ENCODE measurements around the gene ENTPD7.
"Not testable (repeated sequence)": the region's sequence is repeated elsewhere in the genome, so short reads cannot be mapped to it uniquely, and the experiment has no call there.

The ENTPD7 gene

DNA sequence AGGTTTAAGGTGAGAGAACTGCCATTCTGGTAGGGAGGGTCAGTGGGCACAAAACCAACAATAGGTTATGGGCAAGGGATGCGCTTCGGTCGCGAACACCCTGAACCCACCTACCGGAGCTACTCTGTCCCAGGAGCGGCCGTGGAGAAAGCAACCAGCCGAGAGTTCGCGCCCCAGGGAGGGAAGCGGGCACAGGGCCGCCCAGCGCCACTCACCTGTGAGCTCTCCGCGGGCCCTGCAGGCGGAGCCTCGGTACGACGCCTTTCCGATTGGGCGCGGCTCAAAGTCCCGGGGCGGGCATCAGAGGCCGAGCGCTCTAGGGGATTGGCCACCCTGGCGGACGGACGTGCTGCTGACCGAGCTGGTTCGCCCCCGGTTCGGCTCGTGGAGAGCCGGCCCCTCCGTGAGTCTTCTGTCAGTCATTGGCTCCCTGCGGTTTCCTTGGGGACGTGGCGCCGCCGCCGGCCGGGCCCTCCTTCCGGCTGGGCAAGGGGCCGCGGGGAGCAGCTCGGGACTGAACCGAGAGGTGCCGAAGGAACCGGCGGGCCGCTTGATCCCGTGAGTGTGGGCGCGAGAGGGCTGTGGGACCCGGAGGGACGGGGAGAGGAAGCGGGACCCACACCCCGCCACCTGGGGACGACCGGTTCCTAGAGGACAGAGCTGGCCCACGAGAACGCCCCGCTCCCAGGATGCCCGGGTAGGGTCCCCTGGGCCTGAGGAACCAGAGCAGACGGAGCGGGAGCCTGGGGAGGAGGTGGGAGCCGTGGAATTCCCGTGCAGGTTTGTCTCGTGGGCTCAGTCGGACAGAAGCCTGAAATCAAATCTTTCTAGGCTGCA, at the start of gene ENTPD7:
TSS of gene ENTPD7 (plus strand) at position 479 of the 837 bp plus-strand sequence. CDS start 448 bp downstream, outside the sequence.
- peak; percentile 95 for DNase-seq (ENCODE audit: low spot score)

DNA sequence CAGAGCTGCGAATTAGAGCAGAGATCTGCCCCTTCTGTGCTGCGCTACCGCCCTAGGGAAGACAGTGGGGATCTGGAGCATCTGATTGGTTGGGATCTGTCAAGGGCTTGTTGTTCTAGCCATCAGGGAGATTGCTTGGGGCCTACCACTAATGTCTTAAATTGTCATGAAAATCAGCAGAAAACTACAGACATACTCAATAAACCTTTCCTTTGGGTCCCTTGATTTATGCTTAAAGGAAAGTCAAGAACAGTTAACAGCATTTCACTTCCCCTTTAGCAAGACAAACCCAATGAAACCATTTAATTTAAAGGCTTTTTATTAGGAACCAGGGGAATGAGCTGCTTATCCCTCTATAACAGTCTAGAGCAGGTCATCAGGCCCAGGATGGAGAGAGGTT, 49.1 kb upstream of the ENTPD7 start:
- no peak for DNase-seq (ENCODE audit: low spot score)

GRCh38 chr10:99611326-99611725, 48.0 kb upstream of the ENTPD7 start:
- no peak for DNase-seq (ENCODE audit: low spot score)

GRCh38 chr10:99612167-99612831, 47.0 kb upstream of the ENTPD7 start:
- DNase-seq (ENCODE audit: low spot score): peak; percentile 59

DNA sequence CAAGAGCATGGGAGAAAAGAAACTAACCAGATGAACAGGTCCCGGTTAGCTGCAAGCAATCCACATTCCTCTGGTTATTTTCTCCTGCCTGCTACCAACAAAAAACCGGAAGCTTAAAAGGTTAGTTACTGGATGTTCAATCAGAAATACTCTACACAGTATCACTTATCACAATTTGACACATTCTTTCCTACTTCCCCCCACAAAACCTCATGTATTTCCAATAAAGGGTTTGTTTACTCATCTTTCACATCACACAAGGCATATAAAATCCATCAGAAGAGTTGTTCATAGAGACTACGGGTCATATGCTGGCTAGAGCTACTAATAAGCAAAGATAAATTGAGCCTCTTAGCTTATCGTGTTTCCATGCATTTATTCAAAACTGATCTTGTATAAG, 43.9 kb upstream of the ENTPD7 start:
- no peak for DNase-seq (ENCODE audit: low spot score)

DNA sequence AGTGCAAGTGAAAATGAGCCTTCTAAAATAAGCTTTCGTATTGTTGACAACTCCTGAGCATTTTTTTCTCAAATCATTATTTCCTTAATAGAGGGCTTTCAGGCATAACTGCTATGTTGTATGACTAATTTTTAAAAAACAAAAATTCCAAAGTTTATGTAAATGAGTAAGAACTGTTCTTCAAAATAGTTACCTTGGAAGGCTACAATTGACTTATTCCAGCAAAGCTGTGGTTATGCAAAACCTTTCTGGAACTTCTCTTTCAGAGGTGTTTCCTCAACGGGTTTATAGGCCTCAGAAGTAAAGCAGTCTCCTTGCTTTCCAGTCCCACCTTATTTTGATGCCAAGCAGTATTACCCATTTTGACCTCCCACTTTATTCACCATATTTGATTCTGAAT, 41.6 kb upstream of the ENTPD7 start:
- no peak for DNase-seq (ENCODE audit: low spot score)

DNA sequence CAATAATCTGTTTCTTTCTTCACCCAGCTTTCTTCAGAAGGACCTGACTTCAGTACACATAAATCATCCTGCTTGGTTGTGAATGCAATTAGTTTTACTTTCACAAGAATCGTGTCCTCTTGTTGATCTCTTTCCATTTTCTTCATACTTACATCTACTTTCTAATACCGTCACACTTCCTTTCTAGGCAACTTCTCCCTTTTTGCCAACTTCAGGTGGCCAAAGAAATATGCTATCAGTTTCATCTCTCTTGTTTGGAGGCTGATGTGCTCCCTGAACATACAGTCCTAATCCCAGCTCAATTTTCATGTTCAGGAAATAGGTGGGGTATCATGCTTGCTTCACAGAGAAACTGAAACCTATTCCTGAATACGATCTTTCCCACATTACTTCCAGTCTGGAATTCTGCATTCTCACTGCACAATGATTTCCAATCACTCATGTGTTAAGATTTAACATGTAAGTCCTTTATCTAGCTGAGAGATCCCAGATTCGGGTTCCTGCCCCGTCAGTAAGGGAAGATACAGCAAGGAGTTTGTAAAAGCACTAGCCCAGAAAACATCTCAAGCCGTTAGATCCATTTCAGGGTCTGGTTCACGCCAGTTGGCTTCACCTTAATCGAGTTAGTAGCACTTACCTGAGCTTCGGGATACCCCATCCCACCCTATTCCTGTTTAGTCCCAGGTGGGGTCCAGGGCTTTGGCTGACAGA, 40.1 kb upstream of the ENTPD7 start:
- no peak for DNase-seq (ENCODE audit: low spot score)

DNA sequence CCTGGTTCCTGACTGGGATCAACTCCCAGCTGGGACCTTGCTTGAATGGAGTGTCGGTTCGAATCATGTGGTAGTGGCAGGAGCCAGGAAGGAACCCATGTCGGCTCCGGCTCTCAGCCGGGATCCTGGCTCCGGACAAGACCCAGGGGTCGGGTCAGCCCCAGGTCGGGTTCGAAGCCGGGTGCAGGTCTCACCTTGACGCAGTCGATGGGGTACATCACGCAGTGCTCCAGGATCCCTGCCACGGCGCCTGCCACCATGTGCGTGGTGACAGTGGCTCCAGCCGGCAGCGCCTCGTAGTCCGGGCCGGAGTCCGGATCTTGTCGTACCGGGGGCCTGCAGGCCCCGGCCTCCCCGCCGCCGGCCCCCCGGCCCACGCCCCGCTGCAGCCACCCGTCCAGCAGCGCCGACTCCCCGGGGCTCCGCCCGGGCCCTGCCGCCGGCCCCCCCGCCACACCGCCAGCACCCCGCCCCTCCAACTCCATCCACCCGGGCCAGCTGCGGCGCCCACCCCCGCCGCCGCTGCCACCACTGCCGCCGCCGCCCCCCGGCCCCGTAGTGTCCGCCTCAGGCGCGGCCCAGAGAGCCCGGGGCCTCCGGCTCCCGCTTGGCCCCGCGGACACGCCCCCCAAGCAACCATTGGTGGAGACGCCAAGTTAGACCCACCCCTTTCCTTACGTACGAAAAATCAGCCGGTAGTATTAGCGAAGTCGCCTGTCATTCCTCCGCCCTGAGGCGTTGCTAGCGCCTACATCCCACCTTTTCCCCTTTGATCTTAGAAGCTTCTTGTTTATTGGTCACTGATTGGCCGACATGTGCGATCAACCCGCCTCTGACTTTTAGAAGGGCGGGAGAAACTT, 39.2 kb upstream of the ENTPD7 start, which contains the start of gene SLC25A28:
TSS of gene SLC25A28 (minus strand) at position 589 of the 860 bp plus-strand sequence. CDS start at position 485, 104 bp downstream.
- DNase-seq (ENCODE audit: low spot score): peak; percentile 92

DNA sequence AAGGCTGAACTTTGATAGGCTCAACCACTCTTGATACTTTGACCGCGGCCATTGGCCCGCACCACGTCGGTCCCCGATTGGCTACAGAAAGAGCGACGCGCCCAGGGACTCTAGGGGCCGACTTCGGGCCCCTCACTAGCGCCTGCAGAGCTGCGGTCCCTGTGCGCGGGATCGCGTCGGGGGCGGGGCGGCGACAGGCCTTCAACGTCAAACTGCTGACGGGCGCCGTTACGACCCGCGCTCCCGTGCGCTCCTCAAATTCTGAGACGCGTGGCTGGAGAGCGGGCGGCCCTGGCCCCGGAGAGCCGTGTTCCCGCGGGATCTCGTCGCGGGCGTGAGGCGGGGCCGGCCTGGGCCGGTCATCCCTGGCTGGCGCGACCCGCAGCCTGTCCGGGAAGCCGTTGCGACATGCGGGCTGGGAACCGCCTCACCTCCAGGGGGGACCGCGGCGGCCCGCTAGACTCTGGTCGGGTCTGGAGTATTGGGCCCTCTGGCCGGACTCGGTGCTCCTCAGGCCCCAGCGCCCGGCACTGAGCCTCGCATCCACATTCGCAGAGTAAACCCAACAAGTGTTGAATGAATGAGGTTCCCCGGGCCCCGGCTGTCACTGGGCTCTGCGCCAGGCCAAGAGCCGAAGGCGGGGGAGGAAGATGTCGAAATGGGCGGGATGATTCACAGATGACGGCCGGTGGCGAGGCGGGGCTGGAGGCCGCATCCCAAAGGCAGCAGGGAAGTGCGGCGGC, 38.4 kb upstream of the ENTPD7 start:
- DNase-seq (ENCODE audit: low spot score): peak; percentile 73

GRCh38 chr10:99621454-99622251, 37.7 kb upstream of the ENTPD7 start:
- DNase-seq (ENCODE audit: low spot score): no peak

- no peak for DNase-seq (ENCODE audit: low spot score)
Observed at GRCh38 chr10:99623919-99624318, 35.4 kb upstream of the ENTPD7 start.

DNA sequence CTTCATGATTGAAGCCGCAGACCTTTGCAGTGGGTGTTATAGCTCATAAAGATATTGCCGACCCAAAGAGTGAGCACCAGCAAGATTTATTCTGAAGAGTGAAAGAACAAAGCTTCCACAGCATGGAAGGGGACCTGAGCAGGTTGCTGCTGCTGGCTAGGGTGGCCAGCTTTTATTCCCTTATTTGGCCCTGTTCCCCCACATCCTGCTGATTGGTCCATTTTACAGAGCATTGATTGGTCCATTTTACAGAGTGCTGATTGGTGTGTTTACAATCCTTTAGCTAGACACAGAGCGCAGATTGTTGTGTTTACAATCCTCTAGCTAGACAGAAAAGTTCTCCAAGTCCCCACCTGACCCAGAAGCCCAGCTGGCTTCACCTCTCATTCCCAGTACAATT, 34.2 kb upstream of the ENTPD7 start:
- not testable (repeated sequence) for DNase-seq (ENCODE audit: low spot score)

- DNase-seq (ENCODE audit: low spot score): no peak
Observed at GRCh38 chr10:99628923-99629624, 30.2 kb upstream of the ENTPD7 start.

DNA sequence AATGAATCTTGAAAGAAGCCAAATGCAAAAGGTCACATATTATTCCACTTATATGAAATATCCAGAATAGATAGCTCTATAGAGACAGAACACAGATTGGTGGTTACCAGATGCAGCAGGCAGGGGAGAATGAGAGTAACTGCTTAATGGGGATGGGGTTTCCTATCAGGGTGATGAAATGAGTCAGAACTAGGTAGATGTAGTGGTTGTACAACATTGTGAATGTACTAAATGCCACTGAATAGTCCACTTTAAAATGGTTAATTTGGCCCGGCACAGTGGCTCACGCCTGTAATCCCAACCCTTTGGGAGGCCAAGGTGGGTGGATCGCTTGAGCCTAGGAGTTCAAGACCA, 29.7 kb upstream of the ENTPD7 start:
- DNase-seq (ENCODE audit: low spot score): no peak

DNA sequence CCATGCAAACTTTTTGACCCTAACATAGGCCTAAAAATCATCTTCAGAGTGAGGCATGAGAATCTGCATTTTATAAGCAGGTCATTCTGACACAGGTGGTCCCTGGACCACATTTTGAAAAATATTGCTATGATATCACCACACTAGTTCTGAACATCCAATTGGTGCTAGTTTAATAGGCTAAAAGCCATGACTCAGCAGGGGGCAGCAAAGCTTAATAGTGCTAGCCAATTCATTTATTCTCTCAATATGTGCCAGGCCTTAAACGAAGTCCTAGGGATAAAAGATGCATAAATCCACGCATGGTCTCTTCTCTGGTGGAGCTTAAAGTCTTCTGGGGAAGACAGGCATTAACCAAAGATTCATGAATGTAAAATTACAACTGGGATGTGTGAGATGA, 28.9 kb upstream of the ENTPD7 start:
- no peak for DNase-seq (ENCODE audit: low spot score)

GRCh38 chr10:99630991-99631390, 28.3 kb upstream of the ENTPD7 start:
- no peak for DNase-seq (ENCODE audit: low spot score)

GRCh38 chr10:99631496-99631895, 27.8 kb upstream of the ENTPD7 start:
- no peak for DNase-seq (ENCODE audit: low spot score)

- no peak for DNase-seq (ENCODE audit: low spot score)
Observed at GRCh38 chr10:99633832-99634231, 25.5 kb upstream of the ENTPD7 start.

DNA sequence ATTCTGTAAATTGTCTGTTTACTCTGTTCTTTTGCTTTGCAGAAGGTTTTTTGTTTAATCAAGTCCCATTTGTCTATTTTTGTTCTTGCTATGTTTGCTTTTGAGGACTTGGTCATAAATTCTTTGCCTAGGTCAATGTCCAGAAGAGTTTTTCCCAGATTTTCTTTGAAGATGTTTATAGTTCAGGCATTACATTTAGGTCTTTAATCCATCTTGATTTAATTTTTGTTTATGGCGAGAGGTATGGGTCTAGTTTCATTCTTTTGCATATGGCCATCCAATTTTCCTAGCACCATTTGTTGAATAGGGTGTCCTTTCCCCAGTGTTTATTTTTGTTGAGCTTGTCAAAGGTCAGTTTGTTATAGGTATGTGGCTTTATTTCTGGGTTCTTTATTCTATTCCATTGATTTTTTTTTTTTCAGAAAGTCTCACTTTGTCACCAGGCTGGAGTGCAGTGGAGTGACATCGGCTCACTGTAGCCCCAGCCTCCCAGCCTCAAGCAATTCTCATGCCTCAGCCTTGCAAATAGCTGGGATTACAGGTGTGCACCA, 11.6 kb upstream of the ENTPD7 start:
- no peak for DNase-seq (ENCODE audit: low spot score)

Data from HuH-7 (cell line).